ENCODE data around the gene NTSR1.
"Not testable (repeated sequence)": the region's sequence is repeated elsewhere in the genome, so short reads cannot be mapped to it uniquely, and the experiment has no call there.

The NTSR1 gene

GRCh38 chr20:62675156-62675876 lies 33.3 kb upstream of the NTSR1 start:
- no peak for DNase-seq

DNA sequence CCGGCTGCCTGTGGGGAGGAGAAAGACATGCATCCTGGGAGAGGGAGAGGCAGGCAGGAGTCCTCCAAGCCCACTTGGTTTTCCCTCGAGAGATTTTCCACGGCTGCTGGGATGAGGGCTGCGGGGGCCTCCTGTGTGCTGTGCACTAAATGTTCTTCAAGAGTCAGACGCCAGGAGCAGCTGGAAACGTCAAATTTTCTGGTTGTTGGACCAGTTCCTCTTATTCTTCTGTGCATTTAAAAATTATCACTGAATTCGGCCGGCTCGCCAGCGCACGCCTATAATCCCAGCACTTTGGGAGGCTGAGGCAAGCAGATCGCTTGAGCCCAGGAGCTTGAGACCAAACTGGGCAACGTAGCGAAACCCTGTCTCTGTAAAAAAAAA lies 32.8 kb upstream of the NTSR1 start:
- no peak for DNase-seq

DNA sequence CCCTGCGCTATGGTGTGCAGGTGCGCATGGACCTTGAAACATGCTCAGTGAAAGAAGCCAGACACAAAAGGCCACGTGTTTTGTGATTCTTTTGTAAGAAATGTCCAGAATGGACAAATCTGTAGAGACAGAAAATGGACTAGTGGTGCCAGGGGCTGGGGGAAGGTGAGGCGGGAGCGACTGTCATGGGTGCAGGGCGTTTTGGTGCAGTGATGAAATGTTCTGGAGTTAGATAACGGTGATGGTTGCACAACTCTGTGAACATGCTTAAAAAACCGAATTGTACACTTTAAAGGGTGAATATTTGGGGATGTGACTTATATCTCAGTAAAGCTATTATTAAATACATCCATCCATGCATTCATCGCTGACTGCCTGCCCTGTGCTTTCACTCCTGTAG lies 31.7 kb upstream of the NTSR1 start:
- no peak for DNase-seq

DNA sequence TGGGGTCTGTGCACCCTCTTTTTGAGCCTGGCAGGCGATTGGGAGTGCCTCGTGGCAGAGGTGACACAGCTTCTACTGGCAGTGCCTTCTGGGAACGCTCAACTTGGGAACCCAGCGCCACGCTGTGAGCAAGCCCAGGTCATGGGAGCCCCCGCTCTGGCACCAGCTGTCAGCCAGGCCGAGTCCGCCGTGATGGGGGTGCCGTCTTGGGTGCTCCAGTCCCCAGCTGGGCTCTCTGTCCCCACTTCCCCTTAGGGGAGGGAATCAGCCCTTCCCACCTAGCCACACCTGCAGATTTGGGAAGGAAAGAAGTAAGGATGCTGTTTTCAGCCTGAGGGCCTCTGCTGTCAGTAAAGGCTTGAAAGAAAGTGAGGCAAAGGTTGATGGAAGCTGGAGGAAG lies 31.0 kb upstream of the NTSR1 start:
- no peak for DNase-seq

DNA sequence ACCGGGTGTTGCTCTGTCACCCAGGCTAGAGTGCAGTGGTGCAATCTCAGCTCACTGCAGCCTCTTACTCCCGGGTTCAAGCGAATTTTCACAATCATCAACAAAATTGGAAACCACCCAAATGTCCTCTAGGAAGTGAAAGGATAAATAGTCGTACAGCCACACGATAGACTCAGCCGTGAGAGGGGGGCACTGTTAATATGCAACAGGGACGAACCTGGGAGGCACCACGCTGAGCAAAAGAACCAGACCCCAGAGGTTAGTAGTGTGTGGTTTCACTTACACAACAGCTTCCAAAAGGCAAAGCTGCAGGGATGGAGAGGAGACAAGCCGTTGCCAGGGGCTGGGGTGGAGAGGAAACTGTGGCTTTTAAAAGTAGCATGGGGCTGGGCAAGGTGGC lies 30.1 kb upstream of the NTSR1 start:
- no peak for DNase-seq

GRCh38 chr20:62679978-62680589 lies 28.6 kb upstream of the NTSR1 start:
- DNase-seq = no peak

DNA sequence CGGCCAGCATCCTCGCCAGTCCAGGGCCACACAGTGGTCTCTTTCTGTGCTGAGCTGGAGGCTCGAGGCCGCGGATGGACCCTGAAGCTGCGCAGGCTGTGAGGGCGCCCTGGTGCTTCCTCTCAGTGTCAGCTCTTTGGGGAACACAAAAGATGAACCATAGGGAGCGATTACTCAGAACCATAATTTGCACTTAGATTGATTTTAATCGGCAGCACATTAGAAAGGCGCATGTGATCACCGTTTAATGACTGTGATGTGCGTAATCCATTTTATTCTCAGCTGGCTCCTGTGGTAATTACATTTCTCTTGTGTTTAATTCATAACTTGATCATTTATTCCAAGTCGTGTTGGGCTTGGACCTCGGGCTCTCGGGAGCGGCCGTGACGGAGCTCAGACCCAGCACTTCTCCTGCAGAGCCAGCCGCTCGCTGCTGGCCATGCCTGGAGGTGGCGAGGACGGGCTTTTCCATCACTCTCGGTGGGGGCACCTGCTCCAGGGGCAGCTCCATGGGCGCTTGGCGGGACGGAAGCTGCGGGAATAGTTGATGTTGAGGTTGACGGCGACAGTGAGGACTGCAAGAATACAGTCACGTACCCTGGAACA lies 25.6 kb upstream of the NTSR1 start:
- DNase-seq = no peak

DNA sequence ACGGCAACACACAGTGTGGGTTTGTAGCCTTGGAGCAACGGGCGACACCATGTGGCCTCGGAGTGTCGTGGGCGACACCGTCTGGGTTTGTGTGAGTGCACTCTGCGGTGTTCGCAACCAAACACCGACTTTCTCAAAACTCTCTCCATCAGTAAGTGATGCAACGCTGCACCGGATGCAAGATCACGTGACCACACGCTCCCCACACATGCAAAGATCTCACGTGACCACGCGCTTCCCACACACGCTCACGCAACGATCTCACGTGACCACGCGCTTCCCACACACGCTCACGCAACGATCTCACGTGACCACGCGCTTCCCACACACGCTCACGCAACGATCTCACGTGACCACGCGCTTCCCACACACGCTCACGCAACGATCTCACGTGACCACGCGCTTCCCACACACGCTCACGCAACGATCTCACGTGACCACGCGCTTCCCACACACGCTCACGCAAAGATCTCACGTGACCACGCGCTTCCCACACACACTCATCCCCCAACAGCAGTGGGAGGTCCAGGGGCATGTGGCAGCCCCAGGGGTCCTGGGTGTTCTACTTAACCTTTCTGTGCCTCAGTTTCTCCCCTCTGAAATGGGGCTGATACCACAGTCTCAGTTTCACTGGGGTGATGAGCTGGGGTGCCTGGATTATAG lies 24.8 kb upstream of the NTSR1 start:
- DNase-seq = not testable (repeated sequence)

DNA sequence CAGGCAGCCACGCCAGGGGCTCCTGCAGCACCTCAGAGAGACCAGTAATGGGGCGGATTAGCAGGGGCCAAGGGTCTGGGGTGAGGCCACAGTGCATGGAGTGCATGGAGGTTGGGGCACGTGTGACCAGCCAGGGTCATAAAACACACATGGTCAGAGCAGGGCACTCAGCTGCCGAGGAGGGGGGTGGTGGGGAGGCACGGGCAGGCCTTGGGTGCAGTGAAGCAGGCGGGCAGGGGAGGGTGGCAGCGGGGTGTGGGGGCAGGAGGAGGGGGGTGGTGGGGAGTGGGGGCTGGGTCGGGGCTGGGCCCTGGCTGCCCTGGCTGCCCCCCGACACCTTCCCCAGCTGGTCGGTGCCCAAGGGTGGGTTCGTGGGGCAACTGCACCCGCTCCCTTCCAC lies 23.7 kb upstream of the NTSR1 start:
- DNase-seq = no peak

GRCh38 chr20:62685781-62686555 lies 22.7 kb upstream of the NTSR1 start:
- DNase-seq = no peak

DNA sequence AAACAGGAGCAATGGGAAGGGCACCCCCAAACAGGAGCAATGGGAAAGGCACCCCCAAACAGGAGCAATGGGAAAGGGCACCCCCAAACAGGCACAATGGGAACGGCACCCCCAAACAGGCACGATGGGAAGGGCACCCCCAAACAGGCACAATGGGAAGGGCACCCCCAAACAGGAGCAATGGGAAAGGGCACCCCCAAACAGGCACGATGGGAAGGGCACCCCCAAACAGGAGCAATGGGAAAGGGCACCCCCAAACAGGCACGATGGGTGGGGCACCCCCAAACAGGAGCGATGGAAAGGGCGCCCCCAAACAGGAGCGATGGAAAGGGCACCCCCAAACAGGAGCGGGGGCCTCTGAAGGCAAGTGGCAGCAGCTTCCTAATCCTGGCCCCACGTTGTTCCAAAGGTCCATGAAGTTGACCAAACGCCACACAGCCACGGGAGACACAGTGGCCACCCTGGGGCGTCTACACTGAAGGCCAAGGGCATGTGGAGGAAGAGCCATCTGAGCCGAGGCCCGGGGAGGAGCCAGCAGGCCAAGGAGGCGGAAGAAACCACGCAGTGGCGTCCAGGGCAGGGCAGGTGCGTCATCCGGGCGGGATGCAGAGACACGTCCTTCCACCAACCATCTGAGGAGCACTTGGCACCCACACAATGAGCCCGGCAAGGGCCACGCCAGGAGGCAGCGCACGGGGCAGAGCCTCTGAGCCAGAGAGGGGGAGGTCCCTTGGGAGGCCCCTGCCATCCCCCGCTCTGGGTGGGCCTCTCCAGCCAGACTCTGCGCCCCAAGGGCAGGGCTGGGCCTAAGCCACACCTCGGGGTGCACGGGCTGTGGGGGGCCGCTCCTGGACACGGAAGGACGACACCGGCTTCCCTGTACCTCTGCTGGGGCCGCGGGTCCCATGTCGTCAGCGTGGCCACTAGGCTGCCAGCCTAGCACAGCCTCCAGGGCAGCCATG lies 21.5 kb upstream of the NTSR1 start:
- no peak for DNase-seq

- DNase-seq = no peak
Observed at GRCh38 chr20:62688083-62688482, 20.6 kb upstream of the NTSR1 start.

DNA sequence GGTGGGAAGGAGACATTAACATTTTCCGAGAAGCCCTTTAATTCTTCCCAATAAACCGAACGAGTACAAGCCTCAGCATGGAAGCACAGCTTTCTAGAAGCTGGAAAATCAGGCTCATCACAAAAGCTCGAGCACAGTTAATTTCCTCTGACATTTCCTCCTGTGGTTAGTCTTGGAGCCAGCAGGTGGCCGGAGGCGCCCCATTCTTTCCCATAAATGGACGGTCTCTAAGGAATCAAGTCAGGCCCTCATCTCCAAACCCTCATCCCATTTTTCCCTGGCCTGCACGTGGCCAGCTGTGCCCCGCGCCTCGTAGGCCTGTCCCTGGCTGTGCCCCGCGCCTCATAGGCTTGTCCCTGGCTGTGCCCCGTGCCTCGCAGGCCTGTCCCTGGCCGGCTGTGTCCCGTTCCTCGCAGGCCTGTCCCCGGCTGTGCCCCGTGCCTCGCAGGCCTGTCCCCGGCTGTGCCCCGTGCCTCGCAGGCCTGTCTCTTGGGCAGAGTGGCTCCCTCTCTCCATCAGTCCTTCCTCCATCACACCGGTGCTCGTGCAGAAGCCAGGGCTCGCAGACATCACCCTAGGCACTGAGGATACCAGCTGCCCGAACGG lies 19.7 kb upstream of the NTSR1 start:
- DNase-seq = no peak

- no peak for DNase-seq
Observed at GRCh38 chr20:62689861-62690260, 18.8 kb upstream of the NTSR1 start.

DNA sequence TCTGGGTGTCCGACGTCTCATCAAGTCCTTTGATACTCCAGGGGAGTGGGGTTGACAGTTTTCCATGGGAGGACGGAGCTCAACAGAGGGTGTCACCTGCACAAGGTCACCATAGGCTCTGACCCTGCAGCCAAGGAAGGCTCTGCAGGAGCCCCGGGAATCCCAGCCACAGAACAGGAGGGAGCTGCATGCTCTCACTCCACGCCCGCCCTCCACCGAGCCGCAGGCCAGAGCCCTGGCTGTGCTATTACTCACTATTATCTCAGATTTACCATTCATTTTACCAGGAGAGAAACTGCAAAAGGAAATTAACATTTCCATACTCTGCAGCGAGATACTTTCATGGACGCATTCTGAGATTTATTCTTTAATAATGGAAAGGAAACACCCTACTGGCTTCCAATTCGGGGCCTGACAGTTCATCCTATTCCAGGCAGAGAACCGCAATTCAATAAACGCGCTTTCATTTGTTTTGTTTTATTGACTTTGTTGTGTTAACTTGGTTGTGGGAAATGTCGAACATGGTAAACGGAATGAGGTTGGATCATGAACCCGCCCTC lies 18.3 kb upstream of the NTSR1 start:
- no peak for DNase-seq

DNA sequence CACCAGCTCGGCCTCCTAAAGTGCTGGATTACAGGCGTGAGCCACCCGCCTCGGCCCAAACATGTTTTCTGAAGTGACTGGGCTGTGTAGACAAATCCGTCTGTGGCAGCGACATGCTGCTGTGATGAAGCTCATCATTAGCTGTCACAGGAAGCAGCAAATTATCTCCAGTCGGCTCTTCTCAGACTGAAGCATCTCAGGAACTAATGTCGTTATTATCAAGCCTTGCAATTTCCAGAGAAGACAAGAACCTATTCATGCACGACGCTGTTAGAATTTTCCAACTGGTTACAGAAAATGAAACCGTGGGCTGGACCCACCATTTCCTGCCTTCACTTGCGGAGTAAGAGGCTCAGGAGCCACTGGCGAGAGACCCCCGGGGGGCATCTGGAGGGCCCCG lies 17.1 kb upstream of the NTSR1 start:
- no peak for DNase-seq

GRCh38 chr20:62692176-62692575 lies 16.5 kb upstream of the NTSR1 start:
- DNase-seq = no peak

- DNase-seq = no peak
Observed at GRCh38 chr20:62692801-62693523, 15.7 kb upstream of the NTSR1 start.

DNA sequence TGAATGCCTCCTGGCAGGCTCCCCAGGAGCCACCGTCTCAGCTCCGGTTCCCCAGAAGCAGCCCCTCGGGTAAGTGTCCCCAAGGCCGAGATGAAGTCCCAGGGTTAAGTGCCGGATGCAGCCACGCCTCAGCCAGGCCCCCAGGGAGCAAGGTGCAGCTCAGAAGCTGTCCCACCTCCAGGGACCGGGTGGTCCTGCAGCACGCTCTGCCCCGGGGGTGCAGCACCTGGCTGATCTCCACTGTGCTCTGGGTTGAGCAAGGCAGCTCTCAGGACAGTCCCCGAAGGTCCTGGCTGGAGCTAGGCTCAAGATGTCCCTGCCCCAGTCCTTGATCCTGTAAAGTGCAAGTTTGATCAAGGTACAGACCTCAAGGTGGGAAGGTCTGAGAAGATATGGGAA lies 15.1 kb upstream of the NTSR1 start:
- DNase-seq = no peak

GRCh38 chr20:62694106-62694505 lies 14.5 kb upstream of the NTSR1 start:
- no peak for DNase-seq

DNA sequence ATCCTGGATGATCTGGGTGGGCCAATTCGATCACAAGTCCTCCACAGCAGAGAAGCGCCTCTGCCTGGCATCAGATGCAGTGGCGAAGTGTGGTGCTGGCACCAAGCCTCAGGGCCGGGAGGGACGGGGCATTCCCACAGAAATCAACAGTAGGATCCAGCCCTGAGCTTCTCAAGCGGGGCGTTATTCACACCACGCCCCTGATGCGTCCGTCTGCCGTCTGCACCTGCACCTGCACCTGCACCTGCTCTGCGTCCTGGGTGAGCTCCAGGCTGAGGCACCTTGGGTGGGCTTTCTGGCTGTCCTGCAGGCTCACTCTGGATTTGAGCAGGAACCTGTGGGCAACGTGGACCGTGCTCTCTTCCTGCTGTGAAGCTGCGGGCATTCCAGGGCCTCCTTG lies 13.8 kb upstream of the NTSR1 start:
- no peak for DNase-seq
